Stimulated activated CD4-positive, alpha-beta T cell treated with anti-CD3 and anti-CD28 coated beads, Interleukin-12 subunit alpha, Interleukin-12 subunit beta, amount 100 ng/mL, for 48 hours (primary cell): ENCODE measurements around the gene RUBCNL.
"Not testable (repeated sequence)": the region's sequence is repeated elsewhere in the genome, so short reads cannot be mapped to it uniquely, and the experiment has no call there.

ENCODE experiments used
- DNase-seq, 3 donors: peaks; one replicate each; pipeline ENCODE4 v3.0.0-alpha.2; 2020; ENCODE audit warnings: low read depth in 2 of 3, low spot score in 1 of 3

The RUBCNL gene

DNA sequence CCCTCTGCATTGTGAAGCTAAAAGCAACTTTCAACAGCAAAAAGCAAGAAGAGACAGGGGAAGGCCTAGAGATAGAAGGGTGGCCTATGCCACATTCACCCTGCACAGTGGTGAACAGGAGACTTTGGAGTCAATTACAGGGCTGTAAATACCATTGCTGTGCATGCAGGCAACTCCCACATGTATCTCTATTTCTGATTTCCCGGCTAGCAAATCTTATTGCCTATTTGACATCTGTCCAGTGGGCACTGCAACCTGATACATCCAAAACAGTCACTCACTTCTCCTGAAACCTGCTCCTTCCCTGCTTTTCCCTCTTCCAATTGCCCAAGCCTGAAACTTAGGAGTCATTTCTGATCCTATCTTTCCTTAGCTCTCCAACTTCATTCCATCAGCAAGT lies 13.4 kb downstream of the RUBCNL start:
- no peak for DNase-seq

DNA sequence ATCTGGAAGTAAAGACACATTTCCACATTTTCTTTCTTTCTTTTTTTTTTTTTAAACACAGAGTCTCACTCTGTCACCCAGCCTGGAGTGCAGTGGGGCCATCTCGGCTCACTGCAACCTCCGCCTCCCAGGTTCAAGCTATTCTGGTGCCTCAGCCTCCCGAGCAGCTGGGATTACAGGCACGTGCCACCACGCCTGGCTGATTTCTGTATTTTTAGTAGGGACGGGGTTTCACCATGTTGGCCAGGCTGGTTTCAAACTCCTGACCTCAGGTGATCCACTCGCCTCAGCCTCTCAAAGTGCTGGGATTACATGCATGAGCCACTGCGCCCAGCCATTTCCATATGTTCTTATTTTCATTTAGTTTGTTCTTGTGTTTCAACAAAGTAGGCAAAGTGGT lies 14.1 kb downstream of the RUBCNL start:
- not testable (repeated sequence) for DNase-seq

DNA sequence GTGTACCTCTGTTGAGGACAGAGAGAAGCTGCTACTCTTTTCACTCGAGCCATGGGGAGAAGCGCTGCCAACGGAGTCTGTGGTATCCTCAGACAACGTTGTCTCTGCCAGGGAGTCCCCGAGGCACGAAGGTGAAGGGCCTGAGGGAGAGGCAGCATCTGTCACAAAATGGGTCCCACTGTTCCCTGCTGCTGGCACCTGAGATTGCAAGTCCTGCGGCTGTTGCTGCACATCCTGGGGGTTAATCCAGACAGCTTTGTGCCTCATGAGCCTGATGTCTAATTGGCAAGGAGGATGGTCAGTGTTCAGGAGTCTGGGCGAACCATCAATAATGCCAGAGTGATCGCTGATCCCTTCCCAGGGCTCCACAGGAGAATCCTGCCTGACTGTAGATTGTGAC lies 15.0 kb downstream of the RUBCNL start:
- DNase-seq, result no peak

DNA sequence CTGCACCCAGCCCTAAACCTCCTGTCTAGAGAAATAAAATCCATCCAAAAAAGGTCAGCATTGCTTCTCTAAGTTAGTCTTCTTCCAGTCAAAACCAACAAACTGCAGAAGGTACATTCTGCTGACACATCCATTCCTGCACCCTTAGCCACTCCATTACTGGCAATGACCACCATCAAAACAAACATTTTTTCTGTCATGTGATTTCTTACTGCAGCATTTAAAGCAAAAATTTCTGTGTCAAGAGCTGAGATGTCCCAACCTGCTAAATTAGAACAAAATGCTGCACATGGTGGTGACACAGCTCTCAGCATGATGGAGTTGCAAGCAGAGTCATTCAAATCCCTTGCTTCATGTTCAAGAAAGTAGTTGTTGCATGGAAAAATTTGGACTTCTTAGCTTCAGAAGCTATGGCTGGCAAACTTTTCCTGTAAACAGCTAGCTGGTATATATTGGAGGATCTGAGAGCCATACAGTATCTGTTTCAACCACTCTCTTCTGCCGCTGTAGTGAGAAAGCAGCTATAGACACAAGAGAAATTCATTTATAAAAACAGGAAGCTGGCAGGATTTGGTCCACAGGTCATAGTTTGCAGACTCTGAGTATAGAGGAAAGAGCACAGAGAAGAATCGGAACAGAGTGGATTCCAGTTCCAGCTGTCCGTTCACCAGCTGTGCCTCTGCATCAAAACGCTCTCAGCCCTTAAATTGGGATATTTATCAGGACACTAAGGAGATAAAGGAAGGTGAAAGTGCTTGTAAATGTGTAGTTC lies 17.4 kb downstream of the RUBCNL start:
- no peak for DNase-seq

DNA sequence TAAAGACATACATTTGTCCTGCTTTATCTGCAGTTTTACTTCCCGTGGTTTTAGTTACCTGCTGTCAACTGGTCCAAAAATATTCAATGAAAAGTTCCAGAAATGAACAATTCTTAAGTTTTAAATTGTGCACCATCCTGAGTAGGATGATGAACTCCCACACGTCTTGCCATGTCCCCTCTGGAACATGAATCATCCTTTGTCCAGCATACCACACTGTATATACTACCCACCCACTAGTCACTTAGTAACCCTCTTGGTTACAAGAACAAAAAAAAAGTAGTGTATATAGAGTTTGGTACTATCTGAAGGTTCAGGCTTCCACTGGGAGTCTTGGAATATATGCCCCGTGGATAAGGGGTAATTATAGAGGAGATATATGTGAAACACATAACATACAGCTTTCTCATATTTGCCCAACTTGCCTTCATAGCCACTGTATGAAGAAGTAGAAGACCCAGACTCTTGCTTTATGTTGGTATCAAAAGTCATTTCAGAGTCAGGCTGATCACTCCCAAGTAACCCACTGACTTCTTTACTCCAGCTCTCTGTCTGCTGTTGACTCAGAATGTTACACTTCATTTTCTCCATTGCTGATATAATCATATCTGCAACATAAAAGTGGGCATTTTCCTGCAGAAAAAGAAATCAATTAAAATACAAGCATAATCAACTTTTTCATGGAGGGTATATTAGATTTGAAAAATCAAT lies 19.3 kb downstream of the RUBCNL start:
- DNase-seq, result no peak

DNA sequence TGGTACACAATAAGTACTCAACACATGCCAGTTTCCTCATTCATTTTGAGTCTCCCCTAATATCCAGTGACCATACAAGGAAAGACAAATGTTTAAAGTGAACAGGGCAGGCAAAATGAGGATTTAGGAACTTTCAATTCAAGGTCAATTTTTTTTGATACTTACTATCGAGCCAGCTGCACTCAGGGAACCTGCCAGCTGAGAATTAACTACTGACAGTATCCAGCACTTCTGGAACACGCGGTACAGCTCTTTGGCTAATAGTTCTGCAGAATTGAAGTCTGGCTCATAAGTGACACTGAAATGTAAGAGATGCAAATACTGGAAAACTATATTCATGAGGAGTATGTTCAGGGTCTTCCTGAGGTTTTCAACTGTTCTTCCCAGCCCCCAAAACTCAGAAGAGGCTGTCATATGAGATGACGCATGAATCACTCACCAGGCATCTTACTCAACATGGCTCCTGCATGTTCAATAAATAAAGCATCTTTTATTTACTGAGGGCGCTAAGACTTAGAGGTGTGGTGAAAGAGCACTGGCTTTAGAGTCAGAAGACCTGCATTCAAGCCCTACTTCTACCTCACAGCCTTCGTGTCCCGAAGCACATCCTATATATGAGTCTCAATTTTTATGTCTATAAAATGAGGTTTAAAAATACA lies 25.6 kb downstream of the RUBCNL start:
- no peak for DNase-seq

DNA sequence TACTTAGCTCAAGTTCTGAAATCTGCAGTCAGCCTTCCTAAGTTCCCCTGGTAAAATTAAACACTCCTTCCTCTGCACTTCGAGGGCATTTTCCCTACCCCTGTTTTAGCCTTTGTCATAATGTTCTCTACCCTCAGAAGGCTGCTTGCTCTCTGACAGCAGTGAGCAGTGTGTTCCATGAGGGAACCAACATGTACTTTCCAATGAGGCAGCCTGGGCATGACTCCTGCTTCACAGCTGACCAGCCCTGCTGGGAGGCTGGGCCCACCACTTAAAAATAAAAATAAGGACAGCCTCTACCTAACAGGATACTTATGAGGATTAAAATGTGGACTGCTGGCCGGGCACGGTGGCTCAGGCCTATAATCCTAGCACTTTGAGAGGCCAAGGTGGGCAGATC lies 26.4 kb downstream of the RUBCNL start:
- DNase-seq, result no peak

DNA sequence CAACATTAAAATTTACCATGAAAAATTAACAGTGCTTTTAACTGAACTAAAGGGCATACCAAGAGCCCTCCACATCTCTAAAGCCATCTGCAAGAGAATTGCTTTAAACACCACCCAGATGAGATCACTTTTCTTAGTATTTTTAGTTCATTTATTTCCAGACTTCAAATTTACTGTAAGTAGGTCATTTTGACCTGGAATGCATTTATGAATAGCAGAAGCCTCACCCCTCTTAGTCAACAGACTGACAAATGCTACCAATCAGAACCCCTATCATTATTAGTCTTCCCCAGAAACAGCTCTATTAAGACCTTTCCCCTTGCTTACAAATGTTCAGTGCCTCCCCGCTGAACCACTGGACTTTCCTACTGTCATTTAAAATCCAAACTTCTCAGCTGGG lies 27.3 kb downstream of the RUBCNL start:
- no peak for DNase-seq

DNA sequence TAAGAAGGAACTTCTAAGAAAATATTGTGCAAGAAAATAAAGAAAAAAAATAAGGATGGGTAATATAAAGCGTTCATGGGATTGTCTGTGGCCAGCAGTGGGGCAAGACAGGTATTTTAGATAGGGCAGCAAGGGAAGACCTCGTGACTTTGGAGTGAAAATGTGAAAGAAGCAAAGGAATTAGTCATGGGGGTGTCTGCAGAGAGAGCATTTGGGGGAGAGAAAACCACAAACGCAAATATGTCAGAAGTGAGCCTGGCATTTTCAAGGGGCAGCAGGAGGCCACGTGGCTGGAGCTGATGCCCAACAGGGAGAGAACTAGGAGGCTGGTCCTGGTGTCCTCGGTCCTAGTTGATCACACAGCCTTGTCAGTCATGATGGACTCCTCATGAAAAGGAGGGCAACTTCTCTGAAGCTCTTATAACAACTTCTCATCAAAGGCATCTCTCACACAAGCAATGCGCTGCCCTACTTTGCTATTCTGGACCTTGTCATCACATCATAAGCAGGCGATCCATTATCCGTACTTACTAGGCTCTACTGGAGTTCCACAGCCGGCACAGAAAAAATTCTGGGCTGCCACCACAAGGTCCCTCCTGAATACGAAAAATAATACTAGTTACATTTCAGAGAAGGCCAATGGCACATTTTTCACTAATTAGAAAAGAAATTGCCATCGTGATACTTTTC lies 31.0 kb downstream of the RUBCNL start:
- DNase-seq, result no peak

DNA sequence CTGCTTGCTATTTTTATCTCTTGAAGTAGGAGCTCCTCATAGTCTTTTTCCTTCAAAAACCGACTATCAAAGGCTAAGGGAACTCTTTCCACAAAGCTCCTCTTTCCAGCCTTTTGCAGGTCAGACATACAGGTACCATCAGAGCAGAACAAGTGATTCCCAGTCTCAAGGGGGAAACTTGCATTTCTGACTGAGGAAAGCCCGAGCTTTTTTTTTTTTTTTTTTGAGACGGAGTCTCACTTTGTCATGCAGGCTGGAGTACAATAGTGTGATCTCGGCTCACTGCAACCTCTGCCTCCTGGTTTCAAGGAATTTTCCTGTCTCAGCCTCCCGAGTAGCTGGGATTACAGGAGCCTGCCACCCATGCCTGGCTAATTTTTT lies 32.0 kb downstream of the RUBCNL start:
- DNase-seq, result no peak

DNA sequence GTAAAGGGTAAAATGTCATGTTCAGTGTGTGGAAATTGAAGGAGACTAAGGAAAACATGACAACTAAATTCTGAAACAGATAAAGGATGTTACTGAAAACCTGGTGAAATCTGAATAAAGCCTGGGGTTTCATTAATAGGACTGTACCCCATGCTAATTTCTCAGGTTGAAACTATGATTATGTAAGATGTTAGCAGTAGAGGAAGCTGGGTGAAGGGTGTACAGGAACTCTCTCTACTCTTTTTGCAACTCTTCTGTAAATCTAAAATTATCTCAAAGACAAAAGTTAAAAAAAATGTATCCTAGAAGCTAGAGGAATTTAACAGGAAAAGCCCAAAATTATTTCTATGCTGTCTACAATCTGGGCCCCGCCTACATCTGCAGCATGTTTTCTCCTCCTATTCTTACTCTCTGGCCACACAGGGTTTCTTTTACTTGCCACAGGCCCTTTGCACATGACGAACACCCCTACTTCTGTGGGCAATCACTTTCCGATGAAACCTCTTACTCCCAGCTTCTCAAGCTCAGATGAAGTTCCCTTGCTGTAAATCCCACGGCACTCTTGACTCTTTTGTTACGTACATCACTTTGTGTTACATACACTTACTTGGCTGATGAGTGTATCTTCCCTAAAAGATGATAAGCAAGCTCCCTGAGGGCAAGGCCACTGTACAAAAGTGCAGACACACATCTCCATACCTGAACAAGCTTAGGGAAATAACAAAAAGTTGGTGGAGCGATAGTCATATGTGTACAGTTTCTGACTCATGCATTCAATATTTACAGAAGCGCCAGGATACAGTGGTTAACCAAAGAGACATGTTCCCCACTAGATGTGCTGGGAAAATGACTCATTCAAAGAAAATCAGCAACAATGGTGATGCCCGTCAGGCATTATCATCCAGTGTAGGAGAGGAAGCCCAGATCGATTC lies 32.6 kb downstream of the RUBCNL start:
- peak in 2 of 3 donors; percentile 8 to 40 for DNase-seq

DNA sequence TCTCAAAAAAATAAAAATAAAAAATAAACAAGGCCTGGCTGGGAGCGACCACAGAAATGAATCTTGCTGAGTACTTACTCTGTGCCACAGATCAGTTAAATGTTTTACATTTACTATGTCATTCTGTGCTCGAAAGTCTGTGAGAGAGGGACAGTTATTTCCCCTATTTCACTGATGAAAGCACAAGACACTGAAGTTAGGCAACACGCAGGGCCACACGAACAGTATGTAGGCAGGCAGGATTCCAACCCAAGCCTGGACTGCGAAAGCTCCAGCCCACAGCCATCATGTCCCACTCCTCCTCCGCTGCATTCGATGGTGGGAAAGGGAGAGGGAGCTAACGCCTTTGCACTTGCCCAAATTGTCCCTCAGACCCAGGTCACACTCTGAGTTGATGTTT lies 34.2 kb downstream of the RUBCNL start:
- no peak for DNase-seq

DNA sequence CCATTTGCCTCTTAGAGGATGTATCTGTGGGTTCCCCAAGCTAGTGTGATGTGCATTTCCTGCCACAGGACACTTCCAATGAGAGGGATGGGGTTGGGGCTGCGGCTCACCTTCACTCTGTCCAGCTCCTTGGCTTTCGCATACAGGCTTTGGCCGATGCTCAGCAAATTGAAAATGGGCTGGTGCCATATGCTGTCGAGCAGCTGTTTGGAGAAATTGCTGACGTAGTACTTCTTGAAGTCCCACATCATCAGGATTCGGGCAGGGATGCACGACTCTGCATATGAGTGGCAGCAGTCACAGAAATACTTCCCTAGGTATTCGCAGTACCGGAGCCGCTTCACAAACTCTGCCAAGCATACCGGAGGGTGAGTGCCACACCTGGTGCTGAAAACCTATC lies 37.0 kb downstream of the RUBCNL start:
- no peak for DNase-seq

DNA sequence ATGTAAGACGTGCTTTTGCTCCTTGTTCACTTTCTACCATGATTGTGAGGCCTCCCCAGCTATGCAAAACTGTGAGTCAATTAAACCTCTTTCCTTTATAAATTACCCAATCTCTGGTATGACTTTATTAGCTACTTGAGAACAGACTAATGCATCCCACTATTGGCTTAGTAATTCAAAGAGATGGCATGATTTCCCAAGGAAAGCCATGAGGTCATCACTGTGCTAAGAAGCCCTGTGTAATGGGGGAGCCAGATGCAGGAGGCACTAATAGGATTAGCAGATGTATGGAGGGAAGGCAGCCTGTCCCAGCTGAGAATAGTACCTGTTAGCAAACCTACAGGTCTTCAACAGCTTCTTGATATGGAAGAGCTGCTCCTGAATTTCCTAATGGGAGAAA lies 38.1 kb downstream of the RUBCNL start:
- DNase-seq, result no peak

DNA sequence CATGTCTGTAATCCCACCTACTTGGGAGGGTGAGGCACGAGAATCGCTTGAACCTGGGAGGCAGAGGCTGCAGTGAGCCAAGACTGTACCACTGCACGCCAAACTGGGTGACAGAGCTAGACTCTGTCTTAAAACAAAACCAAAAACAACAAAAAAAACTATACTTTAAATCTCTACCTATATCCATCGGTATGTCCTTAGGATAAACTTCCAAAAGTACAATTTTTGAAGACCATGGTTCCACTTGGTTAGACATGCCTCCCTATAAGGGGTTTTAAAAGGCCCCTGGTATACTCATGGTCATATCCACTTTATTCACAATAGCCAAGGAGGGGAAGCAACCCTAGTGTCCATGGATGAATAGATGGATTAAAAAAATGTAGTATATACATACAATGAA lies 39.8 kb downstream of the RUBCNL start:
- no peak for DNase-seq

DNA sequence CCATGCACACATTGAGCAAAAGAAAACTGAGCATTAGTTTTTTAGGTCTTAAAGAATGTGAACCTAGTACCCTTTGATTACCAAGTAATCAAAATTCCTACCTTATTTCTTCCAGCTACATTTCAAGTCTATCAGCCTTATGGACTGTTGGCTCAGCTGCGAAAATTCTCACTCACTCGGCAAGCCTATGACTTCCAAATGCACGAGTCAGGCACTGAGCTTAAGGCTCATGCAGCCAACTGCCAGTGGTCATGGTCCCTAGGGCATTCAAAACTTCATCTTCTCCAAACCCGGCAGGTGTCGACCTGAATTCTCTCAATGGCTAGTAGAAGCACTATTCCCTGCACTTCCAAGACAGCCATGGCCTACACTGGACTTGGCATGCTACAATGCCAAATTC lies 41.2 kb downstream of the RUBCNL start:
- no peak for DNase-seq

DNA sequence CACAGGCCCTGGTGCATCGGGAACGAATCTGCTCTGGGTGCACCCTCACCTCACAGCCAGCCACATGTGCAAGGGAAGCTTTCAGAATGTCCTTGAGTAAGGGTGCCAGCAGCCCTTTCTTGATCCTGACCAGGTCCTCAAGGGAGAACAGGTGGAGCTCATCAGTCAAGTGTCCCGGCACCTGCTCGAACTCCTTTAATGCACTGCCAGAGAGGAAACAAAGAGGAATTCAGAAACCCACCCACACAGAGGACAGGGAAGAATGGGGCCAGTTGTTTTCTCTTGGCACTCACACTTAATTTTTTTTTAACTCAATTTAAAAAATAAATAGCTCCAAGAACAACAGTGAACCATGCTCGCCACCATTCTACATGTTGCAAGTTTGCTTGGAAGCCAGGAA lies 41.7 kb downstream of the RUBCNL start:
- DNase-seq, result no peak

DNA sequence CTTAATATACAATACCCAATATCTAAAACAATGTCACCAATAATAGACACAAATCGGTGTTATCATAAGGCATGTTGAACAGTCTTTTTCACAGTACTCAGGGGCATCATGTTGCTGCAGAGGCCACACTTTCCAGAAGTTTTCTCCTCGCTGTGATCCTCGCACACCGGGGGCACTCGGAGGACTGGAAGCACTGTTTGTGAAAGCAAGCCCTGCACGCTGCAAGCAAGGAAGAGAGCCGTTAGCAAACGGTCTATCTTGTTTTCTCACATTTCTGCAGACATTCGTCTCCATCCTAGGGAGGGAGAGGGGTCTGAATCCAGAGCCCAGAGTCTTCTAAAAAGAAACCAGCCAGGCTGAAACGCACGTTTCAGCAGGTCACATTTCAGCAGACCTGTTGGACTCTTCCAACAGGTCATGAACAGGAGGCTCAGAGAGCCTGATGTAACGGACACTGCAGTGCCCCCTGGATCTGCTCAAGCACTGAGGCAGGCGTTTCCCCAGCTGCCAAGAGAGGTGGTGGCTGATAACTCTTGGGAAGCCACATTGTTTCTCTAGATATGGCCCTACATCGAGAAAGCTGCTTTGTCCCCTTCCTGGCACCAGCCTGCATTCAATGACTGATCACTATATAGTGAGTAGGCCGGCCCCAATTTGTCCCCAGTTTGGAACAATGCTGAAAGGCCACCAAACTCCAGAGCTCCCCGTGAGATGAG lies 43.6 kb downstream of the RUBCNL start:
- DNase-seq, result no peak

DNA sequence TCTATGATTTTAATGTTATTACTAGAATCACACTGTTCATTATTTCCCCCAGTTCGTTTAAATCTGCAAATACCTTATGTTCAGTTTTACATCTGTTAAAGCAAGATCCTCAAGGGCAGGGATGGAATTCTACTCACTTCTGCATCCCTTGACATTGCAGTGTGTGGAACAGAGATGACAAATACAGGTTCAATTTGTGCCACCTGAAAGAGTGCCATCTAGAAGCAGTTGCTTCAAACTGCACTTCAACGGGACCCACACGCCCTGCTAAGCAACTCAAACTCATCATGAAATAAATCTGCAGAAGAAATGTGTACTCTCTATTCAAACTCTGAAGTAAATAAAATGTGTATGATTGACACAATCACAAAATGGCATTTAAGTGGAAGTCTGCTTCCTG lies 44.5 kb downstream of the RUBCNL start:
- DNase-seq, result no peak

DNA sequence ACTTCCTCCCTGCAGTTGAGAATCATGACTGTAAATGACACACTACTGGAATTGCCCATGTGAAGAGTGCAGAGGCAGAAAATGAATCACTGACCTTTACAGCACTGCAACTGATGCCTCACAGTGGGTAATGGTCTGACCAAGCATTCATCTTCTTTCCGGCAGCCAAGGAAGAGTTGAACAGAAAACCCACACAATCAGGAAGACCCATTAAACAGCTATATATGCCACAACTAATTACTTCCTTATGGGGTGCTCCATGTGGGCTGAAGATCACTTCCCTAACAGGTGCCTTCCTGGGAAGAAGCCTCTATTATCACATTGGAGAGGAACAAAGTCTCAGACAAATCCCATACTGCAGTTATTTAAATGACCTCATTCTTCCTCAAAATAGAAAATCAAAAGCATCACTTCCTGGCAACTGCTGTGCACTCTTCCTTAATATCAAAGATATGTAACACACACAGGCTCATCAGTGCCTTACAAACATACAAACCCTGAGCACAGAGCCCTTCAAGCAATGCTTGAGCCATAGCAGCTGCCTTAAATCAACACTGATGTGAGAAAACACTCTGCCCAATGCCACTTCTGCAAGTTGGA lies 45.8 kb downstream of the RUBCNL start:
- DNase-seq, result peak in 2 of 3 donors; percentile 20 to 38
